GM10266 (cell line): ENCODE data around the gene REN.

ENCODE experiments used
- DNase-seq: peaks from one replicate; pipeline ENCODE4 v3.0.0; 2012; ENCODE audit errors: extremely low spot score
- TF ChIP-seq, protein P1 (sequence below): IDR thresholded peaks from 2 replicates; pipeline ENCODE4 v1.5.1; 2012; ENCODE audit warnings: mild to moderate bottlenecking, low read depth; ENCODE audit not compliant: control insufficient read depth, insufficient read depth; ENCODE audit errors: missing control alignments

The REN gene

DNA sequence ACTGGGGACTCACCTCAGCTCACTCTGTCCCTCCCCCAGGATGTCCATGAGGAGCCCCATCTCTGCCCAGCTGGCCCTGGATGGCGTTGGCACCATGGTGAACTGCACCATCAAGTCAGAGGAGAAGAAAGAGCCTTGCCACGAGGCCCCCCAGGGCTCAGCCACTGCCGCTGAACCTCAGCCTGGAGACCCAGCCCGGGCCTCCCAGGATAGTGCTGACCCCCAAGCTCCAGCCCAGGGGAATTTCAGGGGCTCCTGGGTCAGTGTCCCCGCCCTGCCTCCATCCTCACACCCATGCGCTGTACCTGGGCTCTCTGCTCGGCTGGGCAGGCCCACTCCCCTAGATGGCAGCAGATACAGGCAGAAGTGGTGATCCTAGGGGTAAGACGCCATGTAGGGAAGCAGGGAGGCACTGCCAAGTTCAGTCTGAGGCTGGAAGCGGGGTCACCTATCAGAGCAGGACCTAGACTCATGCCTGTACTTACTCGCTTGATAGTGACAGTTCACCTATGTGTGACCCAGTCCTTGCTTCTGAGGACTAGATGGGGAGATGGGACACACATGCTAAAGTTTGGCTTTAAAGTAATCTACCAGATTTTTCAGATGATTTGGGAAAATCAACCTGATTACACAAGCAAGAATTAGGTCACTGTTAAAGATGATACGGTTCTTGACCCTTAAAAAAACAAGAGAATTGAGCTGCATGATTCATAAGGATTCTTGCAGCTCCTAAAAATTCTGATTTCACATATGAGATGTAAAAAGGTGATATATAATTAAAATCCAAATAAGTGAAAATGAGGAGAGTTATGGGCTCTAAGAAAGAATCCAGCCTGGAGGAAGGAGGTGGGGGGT lies 53.0 kb downstream of the REN start:
- DNase-seq = no peak
- TF ChIP-seq, protein P1, sequence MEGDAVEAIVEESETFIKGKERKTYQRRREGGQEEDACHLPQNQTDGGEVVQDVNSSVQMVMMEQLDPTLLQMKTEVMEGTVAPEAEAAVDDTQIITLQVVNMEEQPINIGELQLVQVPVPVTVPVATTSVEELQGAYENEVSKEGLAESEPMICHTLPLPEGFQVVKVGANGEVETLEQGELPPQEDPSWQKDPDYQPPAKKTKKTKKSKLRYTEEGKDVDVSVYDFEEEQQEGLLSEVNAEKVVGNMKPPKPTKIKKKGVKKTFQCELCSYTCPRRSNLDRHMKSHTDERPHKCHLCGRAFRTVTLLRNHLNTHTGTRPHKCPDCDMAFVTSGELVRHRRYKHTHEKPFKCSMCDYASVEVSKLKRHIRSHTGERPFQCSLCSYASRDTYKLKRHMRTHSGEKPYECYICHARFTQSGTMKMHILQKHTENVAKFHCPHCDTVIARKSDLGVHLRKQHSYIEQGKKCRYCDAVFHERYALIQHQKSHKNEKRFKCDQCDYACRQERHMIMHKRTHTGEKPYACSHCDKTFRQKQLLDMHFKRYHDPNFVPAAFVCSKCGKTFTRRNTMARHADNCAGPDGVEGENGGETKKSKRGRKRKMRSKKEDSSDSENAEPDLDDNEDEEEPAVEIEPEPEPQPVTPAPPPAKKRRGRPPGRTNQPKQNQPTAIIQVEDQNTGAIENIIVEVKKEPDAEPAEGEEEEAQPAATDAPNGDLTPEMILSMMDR = no peak

DNA sequence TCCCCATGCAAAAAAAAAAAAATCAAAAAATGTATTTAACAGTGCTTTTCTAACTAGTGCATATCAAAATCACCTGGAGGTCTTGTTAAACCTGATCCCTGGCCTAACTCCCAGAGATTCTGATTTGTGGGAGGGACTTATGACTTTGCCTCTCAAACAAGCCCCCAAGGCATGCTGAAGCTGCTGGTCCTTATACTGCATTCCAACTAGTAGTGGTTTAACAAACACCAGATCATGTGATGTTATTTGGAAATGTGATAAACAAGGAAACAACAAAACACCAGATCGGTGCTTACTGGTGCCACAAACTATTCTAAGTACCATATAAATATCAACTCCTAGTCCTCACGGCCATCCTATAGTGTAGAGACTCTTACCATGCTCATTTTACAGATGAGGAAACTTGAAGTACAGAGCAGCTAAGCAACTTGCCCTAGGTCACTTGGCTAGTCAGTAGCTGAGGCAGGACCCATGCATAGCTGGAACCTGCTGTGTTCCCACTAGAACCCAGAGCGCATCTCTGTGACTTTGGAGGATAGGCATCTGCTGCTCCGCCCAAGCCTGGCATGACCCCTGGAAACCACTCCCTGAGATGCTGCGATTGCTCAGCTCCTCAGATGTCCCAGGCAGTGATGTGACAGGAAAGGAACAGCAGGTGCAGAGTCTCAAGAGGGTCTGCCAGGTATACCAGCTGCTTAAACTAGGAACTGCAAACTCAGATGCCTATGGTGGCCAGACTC lies 55.1 kb downstream of the REN start:
- DNase-seq = no peak

DNA sequence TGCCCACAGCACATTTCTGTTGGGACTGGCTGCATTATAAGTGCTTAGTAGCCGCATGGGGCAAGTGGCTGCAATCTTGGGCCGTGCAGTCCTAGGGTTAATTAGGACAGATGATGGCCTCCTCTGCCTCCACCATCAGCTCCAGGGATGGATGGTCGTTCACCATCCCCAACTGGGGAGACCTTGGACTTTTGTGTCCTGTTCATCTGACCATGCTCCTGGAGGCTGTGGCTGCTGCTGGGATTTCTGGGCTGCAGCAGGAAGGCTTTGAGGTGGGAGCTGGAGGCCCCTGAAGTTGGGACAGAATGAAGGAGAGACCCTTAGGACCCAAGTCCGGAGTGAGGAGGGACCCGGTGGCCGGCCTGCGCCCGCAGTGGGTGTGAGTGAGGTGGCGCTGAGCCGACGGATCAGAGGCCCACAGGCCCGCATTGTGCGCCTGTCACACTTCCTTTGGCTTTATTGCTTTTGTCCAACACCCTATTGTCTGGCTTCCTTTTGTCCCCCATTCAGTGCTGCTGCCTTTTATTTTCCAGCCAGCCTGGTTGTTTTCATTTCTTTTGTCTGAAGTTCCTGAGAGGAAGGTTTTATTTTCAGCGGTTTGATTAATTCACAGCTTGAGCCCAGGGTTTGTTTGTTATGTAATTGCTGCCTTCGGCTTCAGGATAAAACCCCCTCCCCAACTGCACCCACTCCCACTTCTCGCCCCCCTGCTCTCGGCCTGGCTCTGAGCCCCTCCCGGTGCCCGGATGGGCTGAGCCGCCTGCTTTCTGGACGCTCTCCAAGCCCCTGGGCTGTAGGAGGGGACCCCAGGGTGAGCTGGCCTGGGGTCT lies 57.6 kb downstream of the REN start:
- TF ChIP-seq, protein P1 = no peak
- DNase-seq = no peak

More for the DNA sequence above, 55.1 kb downstream of the REN start:
- TF ChIP-seq, protein P1 = no peak

DNA sequence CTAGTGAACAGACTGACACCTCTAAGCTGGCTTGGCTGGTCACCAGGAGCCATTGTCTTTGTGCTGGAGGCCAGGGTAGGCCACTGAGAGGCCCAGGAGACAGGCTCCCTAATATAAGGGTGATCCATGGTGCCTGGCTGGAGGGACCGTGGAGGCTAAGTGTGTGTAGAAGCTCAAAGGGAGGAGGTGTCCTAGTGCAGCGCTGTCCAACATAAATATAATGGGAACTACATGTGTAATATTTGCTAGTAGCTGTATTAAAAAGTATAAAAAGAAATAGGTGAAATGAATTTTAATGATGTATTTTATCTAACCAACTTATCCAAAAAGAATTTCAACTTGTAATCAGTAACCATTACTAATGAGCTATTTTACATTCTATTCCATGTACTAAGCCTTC lies 58.2 kb downstream of the REN start:
- TF ChIP-seq, protein P1 = no peak
- no peak for DNase-seq

DNA sequence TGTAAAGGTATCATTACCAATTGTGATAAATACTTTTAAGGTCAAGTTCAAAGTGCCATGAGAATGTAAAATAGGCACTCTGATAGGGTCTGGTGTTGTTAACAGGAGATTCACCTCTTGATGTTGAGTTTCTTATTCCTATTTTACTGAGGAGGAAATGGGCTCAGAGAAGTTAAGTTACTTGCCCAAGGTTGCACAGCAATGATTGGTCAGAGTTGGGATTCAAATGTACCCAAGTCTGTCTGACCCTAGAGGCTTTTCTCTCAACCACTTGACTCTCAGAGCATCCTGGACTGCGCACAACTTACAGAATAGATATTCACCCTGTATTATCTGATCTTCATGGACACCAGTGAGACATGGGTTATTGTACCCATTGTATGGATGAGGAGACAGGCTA lies 59.3 kb downstream of the REN start:
- no peak for DNase-seq
- TF ChIP-seq, protein P1 = no peak

DNA sequence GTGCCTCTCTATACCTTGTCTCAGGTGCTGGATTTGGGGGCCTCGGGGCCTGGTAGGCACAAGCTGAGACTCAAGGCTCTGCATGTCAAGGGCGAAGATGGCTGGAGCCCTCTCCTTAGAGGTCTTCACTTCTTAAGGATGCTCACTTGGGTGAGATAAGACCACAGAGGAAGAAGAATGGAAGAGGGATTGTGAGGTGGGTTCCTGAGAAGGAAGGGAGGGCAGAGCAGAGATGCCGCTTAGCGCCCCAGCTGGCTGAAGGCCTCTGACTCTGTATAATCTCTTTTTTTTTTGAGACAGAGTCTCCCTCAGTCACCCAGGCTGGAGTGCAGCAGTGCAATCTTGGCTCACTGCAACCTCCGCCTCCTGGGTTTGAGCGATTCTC lies 61.0 kb downstream of the REN start:
- DNase-seq = no peak

More for the DNA sequence above, 61.0 kb downstream of the REN start:
- TF ChIP-seq, protein P1 = no peak
